HUES6 (cell line): ENCODE data around the gene ZNF709.
"Not testable (repeated sequence)": the region's sequence is repeated elsewhere in the genome, so short reads cannot be mapped to it uniquely, and the experiment has no call there.

Experiments used
- H3K27ac ChIP-seq: 2 replicates; pipeline ENCODE4 v1.7.0; 2013; ENCODE audit warnings: low read depth, mild to moderate bottlenecking, low read length, inconsistent platforms
- H3K27me3 ChIP-seq: 2 replicates; pipeline ENCODE4 v1.6.1; 2013; ENCODE audit warnings: low read length; ENCODE audit not compliant: control insufficient read depth, insufficient read depth
- H3K36me3 ChIP-seq: 2 replicates; pipeline ENCODE4 v1.6.1; 2013; ENCODE audit warnings: low read length; ENCODE audit not compliant: control insufficient read depth, insufficient read depth
- H3K4me1 ChIP-seq: 2 replicates; pipeline ENCODE4 v1.6.1; 2013; ENCODE audit warnings: low read length; ENCODE audit not compliant: control insufficient read depth, insufficient read depth
- H3K4me3 ChIP-seq: 2 replicates; pipeline ENCODE4 v1.5.1; 2013; ENCODE audit warnings: low read depth, low read length
- H3K9ac ChIP-seq: one replicate; pipeline ENCODE4 v1.6.1; 2013; ENCODE audit warnings: mild to moderate bottlenecking, low read length
- H3K9me3 ChIP-seq: 2 replicates; pipeline ENCODE4 v1.6.1; 2013; ENCODE audit warnings: low read depth, low read length; ENCODE audit not compliant: control insufficient read depth, insufficient read depth

The ZNF709 gene

DNA sequence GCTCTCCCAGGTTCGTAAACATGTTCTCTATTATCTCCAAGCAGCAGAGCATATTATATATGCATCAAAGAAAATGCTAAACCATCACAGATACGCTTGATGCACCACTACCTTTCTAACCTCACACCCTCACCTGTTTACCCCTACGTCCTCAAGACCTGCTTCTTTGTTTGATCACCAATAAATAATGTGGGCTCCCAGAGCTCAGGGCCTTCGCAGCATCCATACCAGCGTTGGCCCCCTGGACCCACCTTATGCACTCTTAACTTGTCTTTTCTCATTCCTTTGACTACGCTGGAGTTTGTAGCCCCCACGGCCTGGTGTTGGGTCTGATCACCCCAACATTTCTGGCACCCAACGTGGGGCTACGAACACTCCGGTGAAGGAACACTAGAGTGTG, 33.8 kb downstream of the ZNF709 start:
- Histone ChIP-seq H3K36me3 (no peaks in the 10 kb centered on the region), H3K9ac (no peak overlapping the region), H3K4me1 (no peaks in the 10 kb centered on the region), H3K4me3 (no peak overlapping the region), H3K27me3 (no peaks in the 10 kb centered on the region), H3K9me3 (peaks cover 58% of the 10 kb centered on the region), H3K27ac (no peak overlapping the region)

DNA sequence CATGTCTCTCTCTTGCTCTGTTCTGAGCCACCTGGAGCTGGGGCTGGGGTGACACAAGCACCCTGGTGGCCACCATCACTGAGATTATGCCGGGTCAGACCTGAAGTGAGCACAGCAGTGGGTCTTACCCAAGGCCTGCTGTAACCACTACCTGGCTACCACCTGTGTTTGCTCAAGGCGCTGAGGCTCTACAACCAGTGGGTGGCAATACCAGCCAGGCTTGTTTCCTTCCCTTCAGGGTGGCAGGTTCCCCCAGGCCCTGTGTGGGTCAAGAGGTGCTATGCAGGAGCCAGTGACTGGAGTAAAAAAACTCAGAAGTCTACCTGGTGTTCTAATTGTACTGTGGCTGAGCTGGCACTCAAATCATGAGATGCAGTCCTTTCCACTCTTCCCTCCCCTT, 35.8 kb downstream of the ZNF709 start:
- no peak overlapping the region for H3K27ac ChIP-seq
- H3K27me3 ChIP-seq = no peaks in the 10 kb centered on the region
- no peak overlapping the region for H3K4me3 ChIP-seq
- peaks cover 51% of the 10 kb centered on the region for H3K9me3 ChIP-seq
- H3K36me3 ChIP-seq = no peaks in the 10 kb centered on the region
- no peak overlapping the region for H3K9ac ChIP-seq
- no peaks in the 10 kb centered on the region for H3K4me1 ChIP-seq

DNA sequence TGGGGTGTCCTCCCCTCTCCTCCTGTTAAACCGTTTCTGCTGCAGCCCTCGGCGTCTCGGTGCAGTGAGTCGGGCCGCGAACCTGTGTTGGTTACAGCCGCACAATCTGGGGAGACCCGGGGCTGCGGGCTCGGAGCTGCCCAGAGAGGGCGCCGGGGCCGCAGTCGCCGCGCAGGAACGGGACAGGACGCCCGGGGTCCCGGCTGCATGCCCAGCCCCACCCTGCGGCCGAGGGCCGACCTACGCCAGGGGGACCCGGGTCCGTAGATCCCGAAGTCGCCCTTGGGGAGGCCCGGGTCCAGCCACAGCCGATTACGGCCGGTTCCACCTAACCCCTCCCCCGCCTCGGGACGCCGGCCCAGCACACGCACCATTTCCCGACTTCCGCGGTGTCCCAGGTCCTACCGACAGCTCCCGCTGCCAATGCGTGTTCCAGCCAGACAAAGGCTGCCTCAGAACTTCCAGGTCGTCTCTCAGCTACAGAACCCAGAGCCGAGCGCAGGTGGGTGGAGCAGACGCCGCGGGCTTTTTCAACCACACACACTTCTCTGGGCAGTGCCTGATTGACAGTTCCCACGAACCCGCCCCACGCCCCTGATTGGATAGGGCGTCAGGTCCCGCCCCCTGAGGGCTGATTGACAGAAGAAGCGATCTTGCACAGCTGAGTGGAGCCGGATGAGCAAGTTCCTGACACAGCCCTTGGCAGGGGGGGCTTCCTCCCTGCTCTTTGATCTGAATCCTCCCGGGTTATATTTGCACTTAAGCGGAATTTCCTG, 43.9 kb downstream of the ZNF709 start, which contains the start of gene ZNF443:
ZNF443 (minus strand) TSS at position 481 of the 776 bp plus-strand sequence; CDS start at position 374, 107 bp downstream.
- Histone ChIP-seq H3K9me3 (peaks cover 6% of the 10 kb centered on the region; the same call in 1 of the 2 replicates), H3K4me3 (peak within 1 kb of the TSS; percentile 70), H3K27me3 (no peaks in the 10 kb centered on the region), H3K27ac (peak within 1 kb of the TSS; percentile 22; the same call in 1 of the 2 replicates), H3K4me1 (no peaks in the 10 kb centered on the region), H3K36me3 (no peaks in the 10 kb centered on the region), H3K9ac (peak within 1 kb of the TSS; percentile 78)

DNA sequence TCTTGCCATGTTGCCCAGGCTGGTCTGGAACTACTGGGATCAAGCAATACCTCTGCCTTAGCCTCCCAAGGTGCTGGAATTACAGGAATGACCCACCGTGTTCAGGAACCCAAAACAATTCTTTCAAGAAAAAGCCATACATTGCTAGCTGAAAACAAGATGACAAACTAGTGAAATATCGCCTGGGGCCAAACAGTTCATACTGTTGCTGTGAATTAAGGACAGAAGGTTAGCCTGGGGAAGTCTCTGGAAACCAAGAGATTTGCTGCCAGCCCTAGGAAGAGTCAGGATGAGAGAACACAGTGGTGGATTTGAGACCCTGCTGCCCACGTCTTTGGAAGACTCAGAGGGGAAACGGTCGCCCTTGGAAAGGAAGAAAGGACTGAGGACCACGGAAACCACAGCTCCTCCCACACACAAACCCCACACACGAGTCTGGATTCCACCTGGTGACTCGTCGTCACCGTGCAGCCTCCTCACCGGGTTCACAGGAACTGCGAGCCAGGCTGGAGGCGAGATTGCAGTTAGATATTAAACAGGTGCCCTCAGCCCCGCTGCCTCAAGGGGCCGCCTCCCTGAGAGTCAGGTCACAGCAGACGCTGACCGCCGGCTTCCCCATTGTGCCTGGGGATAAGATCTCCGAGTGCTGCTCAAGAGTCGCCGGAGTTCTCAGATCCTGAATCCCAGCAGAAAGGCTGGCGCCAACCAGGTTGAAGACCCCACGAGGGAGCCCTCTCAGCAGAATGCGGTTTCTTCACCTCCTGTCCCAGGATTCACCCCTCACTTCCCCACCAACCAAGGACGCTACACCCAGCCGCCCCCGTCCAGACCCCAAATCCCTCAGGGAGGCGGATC, 44.7 kb downstream of the ZNF709 start:
- Histone ChIP-seq H3K27ac (peak overlapping the region; percentile 22; the same call in 1 of the 2 replicates), H3K9ac (peak overlapping the region; percentile 78), H3K4me3 (peak overlapping the region; percentile 70)
- H3K27me3 ChIP-seq, H3K9me3 ChIP-seq, H3K4me1 ChIP-seq, H3K36me3 ChIP-seq: not testable (repeated sequence)

DNA sequence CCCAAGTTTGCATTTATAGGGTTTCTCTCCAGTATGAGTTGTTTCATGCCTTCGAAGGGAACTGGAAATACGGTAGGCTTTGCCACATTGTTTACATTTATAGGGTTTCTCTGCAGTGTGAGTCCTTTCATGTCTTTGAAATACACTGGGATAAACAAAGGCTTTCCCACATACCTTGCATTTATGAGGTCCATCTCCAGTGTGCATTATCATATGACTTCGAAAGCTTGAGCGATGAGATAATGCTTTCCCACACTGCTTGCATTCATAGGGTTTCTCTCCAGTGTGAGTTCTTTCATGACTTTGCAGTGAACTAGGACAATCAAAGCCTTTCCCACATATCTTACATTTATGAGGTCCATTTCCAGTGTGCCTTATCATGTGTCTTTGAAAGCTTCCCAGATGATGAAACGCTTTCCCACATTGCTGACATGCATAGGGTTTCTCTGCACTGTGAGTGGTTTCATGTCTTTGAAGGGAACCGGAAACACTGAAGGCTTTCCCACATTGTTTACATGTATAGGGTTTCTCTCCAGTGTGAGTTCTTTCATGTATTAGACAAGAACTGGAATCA, 53.8 kb downstream of the ZNF709 start:
- H3K27me3 ChIP-seq, H3K27ac ChIP-seq, H3K9ac ChIP-seq, H3K4me1 ChIP-seq, H3K4me3 ChIP-seq: not testable (repeated sequence)
- H3K9me3 ChIP-seq = peaks cover 42% of the 10 kb centered on the region
- peaks cover 34% of the 10 kb centered on the region for H3K36me3 ChIP-seq

DNA sequence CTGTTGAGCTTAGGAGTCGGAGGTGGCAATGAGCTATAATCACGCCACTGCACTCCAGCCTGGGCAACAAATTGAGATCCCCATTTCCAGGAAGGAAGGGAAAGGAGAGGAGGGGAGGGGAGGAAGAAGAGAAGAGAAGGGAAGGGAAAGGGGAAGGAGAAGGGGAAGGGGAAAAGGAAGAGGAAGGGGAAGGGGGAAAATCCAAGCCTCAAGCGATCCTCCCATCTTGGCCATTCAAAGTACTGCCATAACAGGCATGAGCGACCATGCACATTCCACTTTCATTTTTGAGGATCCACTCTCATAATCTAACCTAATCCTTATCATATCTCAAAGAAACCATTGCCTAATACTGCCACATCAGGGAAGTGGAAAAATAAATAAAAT, 58.7 kb downstream of the ZNF709 start:
- H3K9me3 ChIP-seq = peaks cover 59% of the 10 kb centered on the region
- no peaks in the 10 kb centered on the region for H3K27me3 ChIP-seq
- H3K4me1 ChIP-seq = no peaks in the 10 kb centered on the region
- peaks cover 26% of the 10 kb centered on the region for H3K36me3 ChIP-seq
- H3K27ac ChIP-seq = no peak overlapping the region
- no peak overlapping the region for H3K9ac ChIP-seq
- no peak overlapping the region for H3K4me3 ChIP-seq

DNA sequence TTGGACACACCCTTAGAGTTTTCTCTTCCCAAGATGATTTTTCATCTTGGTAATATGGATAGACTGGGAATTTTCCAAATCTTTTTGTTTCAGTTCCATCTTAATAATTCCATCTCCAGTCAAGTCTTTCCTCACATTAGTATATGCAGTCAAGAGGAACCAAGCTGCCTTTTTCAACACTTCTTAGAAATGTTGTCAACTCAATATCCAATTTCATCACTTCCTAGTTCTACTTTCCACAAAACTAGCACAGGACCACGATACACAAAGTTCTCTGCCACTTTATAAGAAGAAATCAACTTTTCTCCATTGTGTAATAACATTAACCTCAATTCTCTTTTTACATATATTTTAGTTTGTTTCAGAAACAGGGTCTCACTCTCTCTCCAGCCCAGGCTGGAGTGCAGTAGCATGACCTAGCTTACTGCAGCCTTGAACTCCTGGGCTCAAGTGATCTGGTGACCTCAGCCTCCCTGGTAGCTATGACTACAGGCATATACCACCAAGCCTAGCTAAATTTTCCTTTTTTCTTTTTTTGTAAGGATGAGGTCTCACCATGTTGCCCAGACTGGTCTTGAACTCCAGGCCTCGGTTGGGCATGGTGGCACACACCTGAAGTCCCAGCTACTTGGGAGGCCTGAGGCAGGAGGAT, 59.3 kb downstream of the ZNF709 start:
- Histone ChIP-seq H3K4me1 (no peaks in the 10 kb centered on the region), H3K27ac (no peak overlapping the region), H3K9ac (no peak overlapping the region), H3K4me3 (no peak overlapping the region), H3K9me3 (peaks cover 58% of the 10 kb centered on the region), H3K27me3 (no peaks in the 10 kb centered on the region), H3K36me3 (peaks cover 21% of the 10 kb centered on the region)

DNA sequence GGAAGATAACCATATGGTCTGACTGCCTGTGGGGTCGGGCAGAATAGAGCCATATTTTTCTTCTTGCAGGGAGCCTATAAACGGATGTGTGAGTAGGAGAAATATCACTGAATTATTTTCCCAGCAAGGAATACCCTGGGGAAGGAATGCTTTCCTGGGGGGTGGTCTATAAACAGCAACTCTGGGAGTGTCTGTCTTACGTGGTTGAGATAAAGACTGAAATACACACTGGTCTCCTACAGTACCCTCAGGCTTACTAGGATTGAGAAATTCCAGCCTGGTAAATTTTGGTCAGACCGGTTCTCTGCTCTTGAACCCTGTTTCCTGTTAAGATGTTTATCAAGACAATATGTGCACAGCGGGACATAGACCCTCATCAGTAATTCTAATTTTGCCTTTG, 67.3 kb downstream of the ZNF709 start:
- H3K4me3 ChIP-seq, H3K27me3 ChIP-seq, H3K27ac ChIP-seq, H3K4me1 ChIP-seq, H3K36me3 ChIP-seq, H3K9ac ChIP-seq: not testable (repeated sequence)
- peaks cover 64% of the 10 kb centered on the region for H3K9me3 ChIP-seq

DNA sequence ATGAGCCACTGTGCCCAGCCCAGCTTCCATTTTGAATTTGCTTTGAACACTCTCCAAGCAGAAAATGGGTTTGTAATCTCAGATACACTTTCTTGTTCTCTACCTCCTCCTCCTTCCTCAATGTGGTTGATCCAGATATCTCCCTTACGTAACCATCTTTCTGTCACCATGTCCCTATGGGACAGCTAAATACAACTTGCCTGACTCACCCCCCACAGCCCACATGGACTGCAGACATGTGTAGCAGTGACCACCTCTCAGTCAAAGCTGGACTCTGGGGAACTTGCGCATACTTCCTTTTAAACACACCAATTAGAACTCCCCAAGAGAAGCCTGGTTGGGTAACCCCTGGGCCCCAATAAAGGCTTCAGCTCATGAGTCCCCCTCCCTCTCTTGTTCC, 72.7 kb downstream of the ZNF709 start:
- Histone ChIP-seq H3K36me3 (no peaks in the 10 kb centered on the region), H3K4me3 (no peak overlapping the region), H3K27ac (no peak overlapping the region), H3K9ac (no peak overlapping the region), H3K9me3 (peaks cover 44% of the 10 kb centered on the region), H3K27me3 (no peaks in the 10 kb centered on the region), H3K4me1 (no peaks in the 10 kb centered on the region)
